Smooth muscle cell (in vitro differentiated cells): ENCODE results near the gene MYO5A. TPM values are rescaled to one million over a fixed set of nuclear protein-coding genes. Genes with fewer than 3 reads are reported as not detected.

ENCODE experiments used
- DNase-seq: peaks from one replicate; lab custom pipeline; 2025; ENCODE audit not compliant: unreplicated experiment; lab: John Stamatoyannopoulos, UW
- H2AFZ ChIP-seq: fragments of 200-600 bp; sonication (generic); 2 replicates; pipeline ENCODE4 v1.6.0; 2016; ENCODE audit warnings: antibody characterized with exemption, low read depth, mild to moderate bottlenecking
- H3F3A ChIP-seq: fragments of 200-600 bp; sonication (generic); 2 replicates; pipeline ENCODE4 v1.6.0; 2017; ENCODE audit warnings: antibody characterized with exemption, low read depth
- H3K27ac ChIP-seq: fragments of 200-600 bp; sonication (generic); 2 replicates; pipeline ENCODE4 v1.5.1; 2016; ENCODE audit warnings: low read depth, mild to moderate bottlenecking
- H3K27me3 ChIP-seq: fragments of 200-600 bp; sonication (generic); 2 replicates; pipeline ENCODE4 v1.6.1; 2016; ENCODE audit warnings: low read depth, mild to moderate bottlenecking
- H3K36me3 ChIP-seq: fragments of 200-600 bp; sonication (generic); 2 replicates; pipeline ENCODE4 v1.5.1; 2016; ENCODE audit warnings: low read depth
- H3K4me1 ChIP-seq: fragments of 200-600 bp; sonication (generic); 2 replicates; pipeline ENCODE4 v1.5.1; 2016; ENCODE audit warnings: low read depth
- H3K4me2 ChIP-seq: fragments of 200-600 bp; sonication (generic); 2 replicates; pipeline ENCODE4 v1.6.0; 2016; ENCODE audit warnings: mild to moderate bottlenecking
- H3K4me3 ChIP-seq: fragments of 200-600 bp; sonication (generic); 2 replicates; pipeline ENCODE4 v1.5.1; 2016; ENCODE audit warnings: mild to moderate bottlenecking
- H3K79me2 ChIP-seq: fragments of 200-600 bp; sonication (generic); 2 replicates; pipeline ENCODE4 v1.6.0; 2016; ENCODE audit warnings: low read depth, mild to moderate bottlenecking
- H3K9ac ChIP-seq: fragments of 200-600 bp; sonication (generic); 2 replicates; pipeline ENCODE4 v1.6.0; 2016; ENCODE audit warnings: low read depth
- H3K9me3 ChIP-seq: fragments of 200-600 bp; sonication (generic); replicated peaks from 2 replicates; pipeline ENCODE4 v1.5.1; 2016; ENCODE audit warnings: low read depth
- H4K20me1 ChIP-seq: fragments of 200-600 bp; sonication (generic); 2 replicates; pipeline ENCODE4 v1.6.0; 2016; ENCODE audit warnings: low read depth
- WGBS: methylation state at CpG from one replicate; pipeline ENCODE4 v1.1.7; 2016; ENCODE audit warnings: low lambda C conversion rate; 5-methylcytosine and 5-hydroxymethylcytosine counted together
- polyA plus RNA-seq: library from polyadenylated mRNA; unstranded; fragments of >200 nt; fragmentation: Nextera tagmentation; extraction: Ambion mirVana; gene quantifications from 2 replicates; pipeline ENCODE4 v1.2.1, GENCODE V29; 2016
- total RNA-seq: library from RNA; depleted of rRNA; stranded (reverse); fragments of >200 nt; gene quantifications from 2 replicates; pipeline ENCODE4 v1.2.3, GENCODE V29; 2014
- TF ChIP-seq, protein P1 (sequence below): fragments of 200-600 bp; sonication (generic); IDR thresholded peaks from 2 replicates; pipeline ENCODE4 v1.5.1; 2017; ENCODE audit warnings: borderline replicate concordance, mild to moderate bottlenecking, antibody characterized with exemption; ENCODE audit not compliant: insufficient read depth, poor library complexity, severe bottlenecking

Gene MYO5A
- total and polyA plus RNA-seq, 2 experiments from 2014 or later: 29.4 to 68.8 TPM

DNA sequence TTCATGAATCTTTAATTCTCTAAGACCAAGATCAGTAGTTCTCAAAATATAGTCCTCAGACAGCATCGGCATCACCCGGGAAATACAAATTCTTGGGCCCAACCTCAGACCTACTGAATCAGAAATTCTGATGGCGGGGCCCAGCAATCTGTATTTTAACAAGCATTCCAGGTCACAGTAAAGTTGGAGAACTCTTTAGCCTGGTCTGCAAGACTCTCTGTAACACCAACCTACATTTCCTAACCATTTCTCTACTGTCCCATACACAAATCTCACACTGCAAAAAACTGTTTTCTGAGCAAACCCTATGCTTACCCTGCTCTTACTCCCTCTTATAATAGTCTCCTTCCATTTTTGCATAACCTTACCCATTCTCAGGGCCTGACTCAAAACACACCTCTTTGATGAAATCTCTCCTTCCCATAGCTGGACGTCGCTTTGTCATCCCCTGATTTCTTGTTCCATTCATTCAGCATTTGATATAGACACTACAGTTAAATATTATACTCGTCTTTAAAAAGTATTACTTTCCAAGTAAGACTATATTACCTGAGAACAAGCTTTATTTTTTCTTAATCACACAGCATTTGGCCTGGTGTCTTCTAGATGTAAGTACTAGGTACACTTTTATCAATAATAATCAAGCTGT lies 149.8 kb downstream of the MYO5A start:
- WGBS: 97% methylated on average over 6 of the region's 6 CpGs
- Histone ChIP-seq H3K27ac (no peak overlapping the region), H3K79me2 (no peaks in the 10 kb centered on the region), H3K4me1 (no peaks in the 10 kb centered on the region), H3K4me2 (no peak overlapping the region), H2AFZ (no peak overlapping the region), H3K27me3 (no peaks in the 10 kb centered on the region), H3K4me3 (no peak overlapping the region), H3K9me3 (no peaks in the 10 kb centered on the region), H3K36me3 (peaks cover 35% of the 10 kb centered on the region), H4K20me1 (no peaks in the 10 kb centered on the region), H3K9ac (no peak overlapping the region), H3F3A (no peaks in the 10 kb centered on the region)
- DNase-seq: no peak
- TF ChIP-seq, protein P1, sequence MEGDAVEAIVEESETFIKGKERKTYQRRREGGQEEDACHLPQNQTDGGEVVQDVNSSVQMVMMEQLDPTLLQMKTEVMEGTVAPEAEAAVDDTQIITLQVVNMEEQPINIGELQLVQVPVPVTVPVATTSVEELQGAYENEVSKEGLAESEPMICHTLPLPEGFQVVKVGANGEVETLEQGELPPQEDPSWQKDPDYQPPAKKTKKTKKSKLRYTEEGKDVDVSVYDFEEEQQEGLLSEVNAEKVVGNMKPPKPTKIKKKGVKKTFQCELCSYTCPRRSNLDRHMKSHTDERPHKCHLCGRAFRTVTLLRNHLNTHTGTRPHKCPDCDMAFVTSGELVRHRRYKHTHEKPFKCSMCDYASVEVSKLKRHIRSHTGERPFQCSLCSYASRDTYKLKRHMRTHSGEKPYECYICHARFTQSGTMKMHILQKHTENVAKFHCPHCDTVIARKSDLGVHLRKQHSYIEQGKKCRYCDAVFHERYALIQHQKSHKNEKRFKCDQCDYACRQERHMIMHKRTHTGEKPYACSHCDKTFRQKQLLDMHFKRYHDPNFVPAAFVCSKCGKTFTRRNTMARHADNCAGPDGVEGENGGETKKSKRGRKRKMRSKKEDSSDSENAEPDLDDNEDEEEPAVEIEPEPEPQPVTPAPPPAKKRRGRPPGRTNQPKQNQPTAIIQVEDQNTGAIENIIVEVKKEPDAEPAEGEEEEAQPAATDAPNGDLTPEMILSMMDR: no peak

DNA sequence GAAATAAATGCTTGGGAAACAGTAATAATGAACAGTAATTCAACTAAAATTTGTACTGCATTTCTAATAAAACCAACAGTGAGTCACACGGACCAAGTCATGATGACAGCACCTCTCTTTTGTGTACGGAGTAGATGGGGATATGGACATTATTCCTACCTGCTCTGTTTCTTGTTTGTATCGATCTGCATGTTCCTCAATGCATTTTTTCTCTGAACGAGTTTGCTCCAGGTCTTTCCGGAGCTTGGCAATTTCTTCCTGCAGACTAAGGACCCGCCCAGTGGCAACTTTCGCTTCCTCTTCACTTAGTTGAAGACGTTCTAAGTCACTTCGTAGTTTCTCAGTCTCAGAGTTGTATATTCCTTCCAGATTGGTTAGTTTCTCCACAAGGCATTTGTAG lies 158.7 kb downstream of the MYO5A start:
- 94% methylated on average over 9 of the region's 9 CpGs for WGBS
- TF ChIP-seq, protein P1: no peak
- Histone ChIP-seq H3K79me2 (no peaks in the 10 kb centered on the region), H3K4me3 (no peak overlapping the region), H3K4me1 (no peaks in the 10 kb centered on the region), H3K27ac (no peak overlapping the region), H3K27me3 (no peaks in the 10 kb centered on the region), H3K9me3 (no peaks in the 10 kb centered on the region), H2AFZ (no peak overlapping the region), H3K36me3 (peaks cover 48% of the 10 kb centered on the region), H3F3A (no peaks in the 10 kb centered on the region), H4K20me1 (no peaks in the 10 kb centered on the region), H3K4me2 (no peak overlapping the region), H3K9ac (no peak overlapping the region)
- DNase-seq: no peak

GRCh38 chr15:52369455-52369854 lies 159.2 kb downstream of the MYO5A start:
- Histone ChIP-seq H4K20me1 (no peaks in the 10 kb centered on the region), H3K4me3 (no peak overlapping the region), H3K27me3 (no peaks in the 10 kb centered on the region), H3K27ac (no peak overlapping the region), H3K4me1 (no peaks in the 10 kb centered on the region), H3K9me3 (no peaks in the 10 kb centered on the region), H3K4me2 (no peak overlapping the region), H2AFZ (no peak overlapping the region), H3K79me2 (no peaks in the 10 kb centered on the region), H3K36me3 (peaks cover 43% of the 10 kb centered on the region), H3F3A (no peaks in the 10 kb centered on the region), H3K9ac (no peak overlapping the region)
- TF ChIP-seq, protein P1: no peak
- WGBS: 100% methylated on average over 3 of the region's 3 CpGs
- DNase-seq: no peak

- no peaks in the 10 kb centered on the region for H3F3A ChIP-seq
- H4K20me1 ChIP-seq: no peaks in the 10 kb centered on the region
- no peaks in the 10 kb centered on the region for H3K4me1 ChIP-seq
- 90% methylated on average over 3 of the region's 3 CpGs for WGBS
- no peaks in the 10 kb centered on the region for H3K9me3 ChIP-seq
- H3K27ac ChIP-seq: no peak overlapping the region
- no peak overlapping the region for H3K4me3 ChIP-seq
- no peak for DNase-seq
- H3K9ac ChIP-seq: no peak overlapping the region
- H3K36me3 ChIP-seq: peaks cover 39% of the 10 kb centered on the region
- no peak overlapping the region for H3K4me2 ChIP-seq
- no peaks in the 10 kb centered on the region for H3K27me3 ChIP-seq
- TF ChIP-seq, protein P1: no peak
- H3K79me2 ChIP-seq: no peaks in the 10 kb centered on the region
- H2AFZ ChIP-seq: no peak overlapping the region
These were observed 159.7 kb downstream of the MYO5A start for GRCh38 chr15:52369030-52369429.
